SK-N-SH (cell line): ENCODE measurements around the gene TBC1D10B. TPM values are rescaled to one million over a fixed set of nuclear protein-coding genes. Genes with fewer than 3 reads are reported as not detected.
A peak's percentile ranks its signal among the peaks of the same experiment; 100 is the strongest.

Source experiments
- CTCF ChIA-PET: fragments of 300-600, 350-600 bp; formaldehyde crosslinking; extraction: SDS; loops from one replicate; lab custom pipeline; 2021; lab: Yijun Ruan, JAX
- POLR2A ChIA-PET: fragments of 350-600 bp; sonication (Branson Sonifier 250); formaldehyde crosslinking; extraction: SDS; loops from one replicate; lab custom pipeline; 2020; ENCODE audit warnings: antibody characterized with exemption, inconsistent platforms; lab: Yijun Ruan, JAX
- DNase-seq: peaks from one replicate; pipeline ENCODE4 v3.0.0; 2012
- H2AFZ ChIP-seq: fragments of 200-600 bp; sonication (generic); 2 replicates; pipeline ENCODE4 v1.8.1; 2016; ENCODE audit warnings: antibody characterized with exemption, mild to moderate bottlenecking, low read depth
- H3F3A ChIP-seq: fragments of 200-600 bp; sonication (generic); replicated peaks from 2 replicates; pipeline ENCODE3; 2016; ENCODE audit warnings: antibody characterized with exemption, mild to moderate bottlenecking; ENCODE audit not compliant: insufficient read depth
- H3K27ac ChIP-seq, 2 experiments: fragments of 200-500 bp in 1 of 2; fragments of 200-600 bp in 1 of 2; sonication (Bioruptor generic) in 1 of 2; sonication (generic), shearing (Covaris generic) in 1 of 2; 2 replicates each; pipeline versions ENCODE4 v1.5.1 to v1.6.1; 2014 to 2016; ENCODE audit warnings: low read depth in 2 of 2, inconsistent platforms in 1 of 2, low read length in 1 of 2, mild to moderate bottlenecking in 1 of 2, mixed read lengths in 1 of 2
- H3K27me3 ChIP-seq: fragments of 200-600 bp; sonication (generic), shearing (Covaris generic); 2 replicates; pipeline ENCODE4 v1.6.1; 2016; ENCODE audit warnings: mixed run types; ENCODE audit not compliant: insufficient read depth
- H3K36me3 ChIP-seq, 2 experiments: fragments of 200-500 bp in 1 of 2; fragments of 200-600 bp in 1 of 2; sonication (Bioruptor generic) in 1 of 2; sonication (generic) in 1 of 2; replicated peaks in 1 of 2; 2 replicates each; pipeline versions ENCODE3 to v1.5.1; 2014 to 2016; ENCODE audit warnings: low read length in 1 of 2, mild to moderate bottlenecking in 1 of 2; ENCODE audit not compliant: insufficient read depth in 2 of 2, control insufficient read depth in 1 of 2
- H3K4me1 ChIP-seq, 2 experiments: fragments of 200-500 bp in 1 of 2; fragments of 200-600 bp in 1 of 2; sonication (Bioruptor generic) in 1 of 2; sonication (generic), shearing (Covaris generic) in 1 of 2; 2 replicates each; pipeline versions ENCODE4 v1.5.1 to v1.6.1; 2014 to 2016; ENCODE audit warnings: low read depth in 1 of 2, low read length in 1 of 2, mixed run types in 1 of 2; ENCODE audit not compliant: insufficient read depth in 2 of 2, control insufficient read depth in 1 of 2
- H3K4me2 ChIP-seq: fragments of 200-600 bp; sonication (generic), shearing (Covaris generic); 2 replicates; pipeline ENCODE4 v1.6.1; 2017; ENCODE audit warnings: mixed run types
- H3K4me3 ChIP-seq, 2 experiments: fragments of 200-500 bp in 1 of 2; fragments of 200-600 bp in 1 of 2; sonication (Bioruptor generic) in 1 of 2; sonication (generic), shearing (Covaris generic) in 1 of 2; 2 replicates each; pipeline versions ENCODE4 v1.5.1 to v1.8.1; 2014 to 2016; ENCODE audit warnings: low read depth in 2 of 2, inconsistent platforms in 1 of 2, low read length in 1 of 2, mild to moderate bottlenecking in 1 of 2, mixed read lengths in 1 of 2, moderate library complexity in 1 of 2
- H3K79me2 ChIP-seq: fragments of 200-600 bp; sonication (generic); 2 replicates; pipeline ENCODE4 v1.8.1; 2017; ENCODE audit warnings: mild to moderate bottlenecking; ENCODE audit not compliant: insufficient read depth
- H3K9ac ChIP-seq: fragments of 200-600 bp; sonication (generic); 2 replicates; pipeline ENCODE4 v1.6.1; 2017; ENCODE audit warnings: mixed run types
- H3K9me2 ChIP-seq: fragments of 200-600 bp; sonication (generic); 2 replicates; pipeline ENCODE4 v1.6.1; 2017; ENCODE audit warnings: mixed run types
- H3K9me3 ChIP-seq: fragments of 200-600 bp; sonication (generic); 2 replicates; pipeline ENCODE4 v1.6.1; 2017; ENCODE audit warnings: mixed run types, mild to moderate bottlenecking, moderate library complexity
- H4K20me1 ChIP-seq: fragments of 200-600 bp; sonication (generic); 2 replicates; pipeline ENCODE4 v1.6.1; 2017; ENCODE audit warnings: mild to moderate bottlenecking, mixed run types; ENCODE audit not compliant: insufficient read depth
- FOSL2 ChIP-seq: IDR thresholded peaks from 2 replicates; pipeline ENCODE4 v1.4.0; 2012; ENCODE audit warnings: low read depth, mild to moderate bottlenecking, moderate library complexity, borderline replicate concordance
- GATA2 ChIP-seq: sonication (generic); formaldehyde crosslinking; IDR thresholded peaks from 2 replicates; pipeline ENCODE4 v1.5.0; 2020; ENCODE audit warnings: mild to moderate bottlenecking, missing genetic modification reagents
- JUND ChIP-seq: IDR thresholded peaks from 2 replicates; pipeline ENCODE4 v1.4.0; 2012
- MAX ChIP-seq: IDR thresholded peaks from 2 replicates; pipeline ENCODE4 v1.4.0; 2012; ENCODE audit warnings: low read depth
- RFX5 ChIP-seq: IDR thresholded peaks from 2 replicates; pipeline ENCODE4 v1.6.1; 2012; ENCODE audit warnings: mild to moderate bottlenecking, improper control_type of control experiment, low read length
- RXRA ChIP-seq: IDR thresholded peaks from 2 replicates; pipeline ENCODE4 v1.4.0; 2012; ENCODE audit warnings: low read depth, mild to moderate bottlenecking, borderline replicate concordance
- WGBS: methylation state at CpG from one replicate; pipeline ENCODE4 v1.1.6; 2017; ENCODE audit warnings: low lambda C conversion rate; 5-methylcytosine and 5-hydroxymethylcytosine counted together
- polyA plus RNA-seq, 3 experiments: library from polyadenylated mRNA; depleted of rRNA; stranded (reverse); fragments of >200 nt; gene quantifications; 2 replicates each; pipeline ENCODE4 v1.2.3, GENCODE V29; 2012
- TF ChIP-seq, protein P1 (sequence below): IDR thresholded peaks from 2 replicates; pipeline ENCODE4 v1.4.0; 2012; ENCODE audit warnings: low read depth, borderline replicate concordance
- TF ChIP-seq, protein P2 (sequence below): IDR thresholded peaks from 2 replicates; pipeline ENCODE4; 2012

TBC1D10B gene
- polyA plus RNA-seq, 1 of the 3 experiments (the other 2 are of a cell fraction): 20.5 TPM

- peaks cover 4 to 37% of the 10 kb centered on the region in 2 experiments; a peak in 3 of 4 replicates for H3K4me1 ChIP-seq
- H4K20me1 ChIP-seq: peaks cover 49% of the 10 kb centered on the region
- peaks cover 56% of the 10 kb centered on the region for H3K79me2 ChIP-seq
- no peaks in the 10 kb centered on the region for H3F3A ChIP-seq
- POLR2A ChIA-PET: interaction anchor here (0.6 to 3.4 kb wide), 6 partner anchors 8 to 40 kb away, joined by 3 to 19 read pairs (median 5); partner anchors contain the start of genes CD2BP2, ZNF48 and ZNF771
- WGBS: 5% methylated on average over 16 of the region's 45 CpGs
- CTCF ChIA-PET: interaction anchor here (0.7 to 1.6 kb wide), 5 partner anchors 13 to 61 kb away, joined by 3 to 7 read pairs (median 4); partner anchors contain the start of genes CD2BP2 and DCTPP1
- H2AFZ ChIP-seq: no peak overlapping the region
- no peak for DNase-seq
- TF ChIP-seq FOSL2 (no peak), RFX5 (no peak), JUND (no peak), GATA2 (CRISPR knock-in tag) (no peak), MAX (no peak)
- TF ChIP-seq, protein P1, sequence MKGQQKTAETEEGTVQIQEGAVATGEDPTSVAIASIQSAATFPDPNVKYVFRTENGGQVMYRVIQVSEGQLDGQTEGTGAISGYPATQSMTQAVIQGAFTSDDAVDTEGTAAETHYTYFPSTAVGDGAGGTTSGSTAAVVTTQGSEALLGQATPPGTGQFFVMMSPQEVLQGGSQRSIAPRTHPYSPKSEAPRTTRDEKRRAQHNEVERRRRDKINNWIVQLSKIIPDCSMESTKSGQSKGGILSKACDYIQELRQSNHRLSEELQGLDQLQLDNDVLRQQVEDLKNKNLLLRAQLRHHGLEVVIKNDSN: no peak
- TF ChIP-seq, all 33 proteins: peak for 0
- Histone ChIP-seq H3K9me2 (no peaks in the 10 kb centered on the region), H3K9me3 (no peaks in the 10 kb centered on the region), H3K27me3 (no peaks in the 10 kb centered on the region), H3K4me2 (peak overlapping the region; percentile 97), H3K4me3 (peak overlapping the region; percentile 74 to 87), H3K27ac (peak overlapping the region; percentile 57 to 77; a peak in 3 of 4 replicates), H3K9ac (peak overlapping the region; percentile 80), H3K36me3 (peaks cover 13% of the 10 kb centered on the region in 2 experiments)
These were observed 980 bp downstream of the TBC1D10B start for GRCh38 chr16:30369091-30369937.

DNA sequence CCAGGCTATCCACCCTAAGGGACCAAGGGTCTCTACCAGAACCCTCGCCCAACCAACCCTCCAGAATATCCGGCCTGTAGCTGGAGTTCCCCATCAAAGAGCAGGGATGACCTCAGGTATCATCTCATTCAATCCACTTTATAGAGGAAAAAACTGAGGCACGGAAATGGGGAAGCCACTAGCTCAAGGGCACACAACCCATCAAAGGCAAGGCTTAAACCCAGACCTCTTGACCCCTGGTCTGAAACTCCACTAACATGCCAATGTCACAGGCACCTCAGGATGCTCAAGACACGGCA lies 1.6 kb downstream of the TBC1D10B start:
- Histone ChIP-seq H3K9me2 (no peaks in the 10 kb centered on the region), H3K4me1 (peaks cover 4 to 37% of the 10 kb centered on the region in 2 experiments; a peak in 3 of 4 replicates), H3F3A (no peaks in the 10 kb centered on the region), H3K79me2 (peaks cover 62% of the 10 kb centered on the region), H3K4me2 (peak overlapping the region; percentile 97), H3K36me3 (peaks cover 13 to 17% of the 10 kb centered on the region in 2 experiments), H3K27me3 (no peaks in the 10 kb centered on the region), H3K4me3 (peak overlapping the region; percentile 74 to 87), H3K9ac (peak overlapping the region; percentile 80), H2AFZ (no peak overlapping the region), H3K9me3 (no peaks in the 10 kb centered on the region), H3K27ac (peak overlapping the region; percentile 4 to 57; a peak in 2 of 4 replicates), H4K20me1 (peaks cover 49% of the 10 kb centered on the region)
- no peak for TF ChIP-seq RXRA
- TF ChIP-seq, protein P2, sequence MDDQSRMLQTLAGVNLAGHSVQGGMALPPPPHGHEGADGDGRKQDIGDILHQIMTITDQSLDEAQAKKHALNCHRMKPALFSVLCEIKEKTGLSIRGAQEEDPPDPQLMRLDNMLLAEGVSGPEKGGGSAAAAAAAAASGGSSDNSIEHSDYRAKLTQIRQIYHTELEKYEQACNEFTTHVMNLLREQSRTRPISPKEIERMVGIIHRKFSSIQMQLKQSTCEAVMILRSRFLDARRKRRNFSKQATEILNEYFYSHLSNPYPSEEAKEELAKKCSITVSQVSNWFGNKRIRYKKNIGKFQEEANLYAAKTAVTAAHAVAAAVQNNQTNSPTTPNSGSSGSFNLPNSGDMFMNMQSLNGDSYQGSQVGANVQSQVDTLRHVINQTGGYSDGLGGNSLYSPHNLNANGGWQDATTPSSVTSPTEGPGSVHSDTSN: no peak
- ChIA-PET CTCF (interaction anchor here (1.1 to 1.6 kb wide), 4 partner anchors 12 to 61 kb away, joined by 3 to 7 read pairs (median 4); partner anchors contain the start of genes CD2BP2 and DCTPP1), POLR2A (interaction anchor here (0.6 to 3.4 kb wide), 4 partner anchors 9 to 39 kb away, joined by 3 to 19 read pairs (median 8); partner anchors contain the start of genes CD2BP2, ZNF48 and ZNF771)
- WGBS: 5% methylated on average over 4 of the region's 4 CpGs
- no peak for DNase-seq
